ENCODE measurements around the gene XXYLT1. TPM values are rescaled to one million over a fixed set of nuclear protein-coding genes. Genes with fewer than 3 reads are reported as not detected.

The XXYLT1 gene
- total RNA-seq, 1 experiment from 2014 or later, result 10.9 TPM

GRCh38 chr3:195238081-195238571, 32.8 kb downstream of the XXYLT1 start:
- intact Hi-C loops (cut with micrococcal nuclease), result no loop called here
- no TSS peak for BruUV-seq (replicated peaks)
- Histone ChIP-seq H3K9me2 (ENCODE audit: insufficient read depth) (no peaks in the 10 kb centered on the region), H3K27ac (ENCODE audit: low read depth, low read length) (no peak overlapping the region), H3K4me3 (replicated peaks in 1 of 2; ENCODE audit: low read depth in 1 of 2, low read length in 2 of 2) (no peak overlapping the region), H3K9ac (ENCODE audit: low read length) (no peak overlapping the region), H3K79me2 (ENCODE audit: insufficient read depth, low read length) (no peaks in the 10 kb centered on the region), H4K20me1 (ENCODE audit: insufficient read depth) (no peaks in the 10 kb centered on the region), H3K27me3 (ENCODE audit: insufficient read depth, low read length) (no peaks in the 10 kb centered on the region), H3K9me3 (ENCODE audit: control insufficient read depth in 1 of 2, insufficient read depth in 1 of 2, low read depth in 1 of 2, low read length in 2 of 2) (no peaks in the 10 kb centered on the region), H3K36me3 (ENCODE audit: control insufficient read depth in 1 of 2, insufficient read depth in 2 of 2, low read length in 2 of 2) (no peaks in the 10 kb centered on the region), H3K4me2 (ENCODE audit: low read length) (no peak overlapping the region), H2AFZ (ENCODE audit: low read depth, low read length, poor library complexity, severe bottlenecking) (no peak overlapping the region), H3K4me1 (ENCODE audit: control insufficient read depth in 1 of 2, insufficient read depth in 2 of 2, low read length in 2 of 2) (peaks cover 0 to 6% of the 10 kb centered on the region in 2 experiments; a peak in 1 of 4 replicates)
- ATAC-seq, result no peak
- DNase-seq (ENCODE audit: low read depth, low spot score), result no peak
- TF ChIP-seq EZH2 (IDR thresholded peaks at IDR 0.05), result no peak
- no peak for TF ChIP-seq POLR2A (IDR thresholded peaks at IDR 0.05; ENCODE audit: borderline replicate concordance, extremely low read depth, insufficient read depth, insufficient read length)
- no peak for TF ChIP-seq SRF (IDR thresholded peaks at IDR 0.05; ENCODE audit: low read depth)
- ChIA-PET RAD21 (ENCODE audit: low non-redundant PET in 1 of 2, low total read pairs in 2 of 2, uncharacterized antibody in 2 of 2, unreplicated experiment in 2 of 2) (no interaction called here), CTCF (no interaction called here), POLR2A (no interaction called here)

- H3K9ac ChIP-seq (ENCODE audit: low read length), result no peak overlapping the region
- ATAC-seq (no peak), DNase-seq (ENCODE audit: low read depth, low spot score) (no peak)
- H3K4me3 ChIP-seq (replicated peaks in 1 of 2; ENCODE audit: low read depth in 1 of 2, low read length in 2 of 2), result no peak overlapping the region
- H3K27ac ChIP-seq (ENCODE audit: low read depth, low read length), result no peak overlapping the region
- H2AFZ ChIP-seq (ENCODE audit: low read depth, low read length, poor library complexity, severe bottlenecking), result no peak overlapping the region
- H3K9me3 ChIP-seq (ENCODE audit: control insufficient read depth in 1 of 2, insufficient read depth in 1 of 2, low read depth in 1 of 2, low read length in 2 of 2), result no peaks in the 10 kb centered on the region
- no peak overlapping the region for H3K4me2 ChIP-seq (ENCODE audit: low read length)
- RAD21 ChIA-PET (ENCODE audit: low non-redundant PET in 1 of 2, low total read pairs in 2 of 2, uncharacterized antibody in 2 of 2, unreplicated experiment in 2 of 2), result no interaction called here
- peaks cover 0 to 6% of the 10 kb centered on the region in 2 experiments; a peak in 1 of 4 replicates for H3K4me1 ChIP-seq (ENCODE audit: control insufficient read depth in 1 of 2, insufficient read depth in 2 of 2, low read length in 2 of 2)
- intact Hi-C loops (cut with micrococcal nuclease), result no loop called here
- H3K36me3 ChIP-seq (ENCODE audit: control insufficient read depth in 1 of 2, insufficient read depth in 2 of 2, low read length in 2 of 2), result no peaks in the 10 kb centered on the region
- H4K20me1 ChIP-seq (ENCODE audit: insufficient read depth), result no peaks in the 10 kb centered on the region
- H3K27me3 ChIP-seq (ENCODE audit: insufficient read depth, low read length), result no peaks in the 10 kb centered on the region
- no peaks in the 10 kb centered on the region for H3K9me2 ChIP-seq (ENCODE audit: insufficient read depth)
- H3K79me2 ChIP-seq (ENCODE audit: insufficient read depth, low read length), result no peaks in the 10 kb centered on the region
- POLR2A ChIA-PET, result no interaction called here
- no TSS peak for BruUV-seq (replicated peaks)
- CTCF ChIA-PET, result no interaction called here
- TF ChIP-seq POLR2A (IDR thresholded peaks at IDR 0.05; ENCODE audit: borderline replicate concordance, extremely low read depth, insufficient read depth, insufficient read length) (no peak), ATF3 (IDR thresholded peaks at IDR 0.05) (no peak), CBX3 (IDR thresholded peaks at IDR 0.05; ENCODE audit: low read depth) (no peak), CTCF (IDR thresholded peaks at IDR 0.05 in 2 of 3, conservative IDR thresholded peaks at IDR 0.05 in 1 of 3; ENCODE audit: borderline replicate concordance in 1 of 3, insufficient read depth in 1 of 3, low read depth in 2 of 3, low read length in 2 of 3) (no peak), POLR2AphosphoS5 (IDR thresholded peaks at IDR 0.05; ENCODE audit: low read depth, low read length) (no peak), EZH2phosphoT487 (IDR thresholded peaks at IDR 0.05; ENCODE audit: borderline replicate concordance) (no peak), MAX (IDR thresholded peaks at IDR 0.05) (no peak), ZBTB33 (IDR thresholded peaks at IDR 0.05; ENCODE audit: extremely low read depth, insufficient replicate concordance, low read length) (no peak), SRF (IDR thresholded peaks at IDR 0.05; ENCODE audit: low read depth) (no peak), CEBPB (IDR thresholded peaks at IDR 0.05; ENCODE audit: low read depth) (no peak), RAD21 (IDR thresholded peaks at IDR 0.05; ENCODE audit: low read depth) (no peak), JUND (IDR thresholded peaks at IDR 0.05) (no peak), SIN3A (IDR thresholded peaks at IDR 0.05; ENCODE audit: low read depth) (no peak), EGR1 (IDR thresholded peaks at IDR 0.05; ENCODE audit: low read depth) (no peak), FOSL1 (IDR thresholded peaks at IDR 0.05; ENCODE audit: low read depth) (no peak), SP1 (IDR thresholded peaks at IDR 0.05; ENCODE audit: low read depth) (no peak), EZH2 (IDR thresholded peaks at IDR 0.05) (no peak)
Observed at GRCh38 chr3:195236801-195237570, 34.0 kb downstream of the XXYLT1 start.

All from HCT116 (cell line).